HL-60/S4 (cell line): ENCODE results near the gene OPA1.
"Not testable (repeated sequence)": the region's sequence is repeated elsewhere in the genome, so short reads cannot be mapped to it uniquely, and the experiment has no call there.

ENCODE experiments used
- in situ Hi-C: fragments of 300-500 bp; cut with MboI; formaldehyde crosslinking; loops from 2 replicates; pipeline ENCODE4 v1.14.3; 2022; ENCODE audit warnings: low sequenced_read_pairs

Gene OPA1

GRCh38 chr3:193589129-193589528, 3.9 kb upstream of the OPA1 start:
- in situ Hi-C loops: no loop called here

- in situ Hi-C loops: no loop called here
Observed at GRCh38 chr3:193589616-193590015, 3.4 kb upstream of the OPA1 start.

GRCh38 chr3:193590088-193590856, 2.7 kb upstream of the OPA1 start:
- in situ Hi-C loops: no loop called here

GRCh38 chr3:193593668-193594030, 641 bp downstream of the OPA1 start:
- in situ Hi-C loops: no loop called here

GRCh38 chr3:193594946-193595689, 2.1 kb downstream of the OPA1 start:
- in situ Hi-C loops: no loop called here

- in situ Hi-C loops: no loop called here
Observed at GRCh38 chr3:193595939-193596487, 3.0 kb downstream of the OPA1 start.

- in situ Hi-C loops: no loop called here
Observed at GRCh38 chr3:193598202-193598601, 5.2 kb downstream of the OPA1 start.

GRCh38 chr3:193599393-193599792, 6.4 kb downstream of the OPA1 start:
- in situ Hi-C loops: no loop called here

- in situ Hi-C loops: no loop called here
Observed at GRCh38 chr3:193605876-193606275, 12.9 kb downstream of the OPA1 start.

- in situ Hi-C loops: not testable (repeated sequence)
Observed at GRCh38 chr3:193606892-193607291, 13.9 kb downstream of the OPA1 start.

- in situ Hi-C loops: not testable (repeated sequence)
Observed at GRCh38 chr3:193610516-193610915, 17.5 kb downstream of the OPA1 start.

GRCh38 chr3:193614430-193614829, 21.4 kb downstream of the OPA1 start:
- in situ Hi-C loops: no loop called here

GRCh38 chr3:193617628-193618027, 24.6 kb downstream of the OPA1 start:
- in situ Hi-C loops: no loop called here

GRCh38 chr3:193620057-193620456, 27.0 kb downstream of the OPA1 start:
- in situ Hi-C loops: no loop called here

GRCh38 chr3:193620650-193621049, 27.6 kb downstream of the OPA1 start:
- in situ Hi-C loops: no loop called here

- in situ Hi-C loops: no loop called here
Observed at GRCh38 chr3:193621127-193621526, 28.1 kb downstream of the OPA1 start.

- in situ Hi-C loops: no loop called here
Observed at GRCh38 chr3:193630005-193630404, 37.0 kb downstream of the OPA1 start.

- in situ Hi-C loops: no loop called here
Observed at GRCh38 chr3:193637831-193638230, 44.8 kb downstream of the OPA1 start.

GRCh38 chr3:193638833-193639232, 45.8 kb downstream of the OPA1 start:
- in situ Hi-C loops: no loop called here

GRCh38 chr3:193640165-193640715, 47.2 kb downstream of the OPA1 start:
- in situ Hi-C loops: no loop called here

GRCh38 chr3:193640728-193641439, 47.9 kb downstream of the OPA1 start:
- in situ Hi-C loops: no loop called here
